K562 (cell line): ENCODE measurements around the gene HEG1. TPM values are rescaled to one million over a fixed set of nuclear protein-coding genes. Genes with fewer than 3 reads are reported as not detected.

Source experiments
- ATAC-seq: fragments of 200-7000 bp; cut with Tn5 transposase; 3 replicates; pipeline ENCODE4 v1.9.1; 2020; ENCODE audit warnings: moderate library complexity
- BruUV-seq: library from RNA; stranded (reverse); fragments of 400-500 nt; replicated peaks from 2 replicates; lab custom pipeline; 2021; lab: Mats Ljungman, UMichigan
- CTCF ChIA-PET: fragments of 300-600 bp; formaldehyde crosslinking; extraction: SDS; loops from one replicate; lab custom pipeline; 2021; ENCODE audit warnings: low intra/inter-chr PET ratio; lab: Yijun Ruan, JAX
- POLR2A ChIA-PET: fragments of 300-600, 350-650 bp; sonication (Branson Sonifier 250); formaldehyde crosslinking; extraction: SDS; loops from one replicate; lab custom pipeline; 2021; ENCODE audit warnings: antibody characterized with exemption, inconsistent platforms; lab: Yijun Ruan, JAX
- DNase-seq, 4 experiments: peaks; one replicate each; pipeline versions ENCODE4 v3.0.0 to v3.0.0-alpha.2; 2011 to 2018; ENCODE audit warnings: low spot score in 3 of 4, mixed read lengths in 3 of 4; ENCODE audit errors: extremely low read depth in 1 of 4
- FAIRE-seq: peaks from 2 replicates; lab custom pipeline; 2011; peaks lifted over from hg19 to GRCh38; lab: Jason Lieb, UNC
- H2AFZ ChIP-seq: 2 replicates; pipeline ENCODE4 v1.6.0; 2011; ENCODE audit warnings: low read depth, low read length, control low read depth, inconsistent platforms
- H3K27ac ChIP-seq: fragments of 200-600 bp; 3 replicates; pipeline ENCODE4 v1.8.0; 2011; ENCODE audit warnings: low read depth, mild to moderate bottlenecking, control low read depth, inconsistent platforms, low read length, moderate library complexity, mixed read lengths; ENCODE audit errors: extremely low read depth
- H3K27me3 ChIP-seq, 2 experiments: fragments of 300-600 bp in 1 of 2; 2 replicates in 1 of 2; 3 replicates in 1 of 2; pipeline versions ENCODE4 v1.6.0 to v1.8.0; 2011; ENCODE audit warnings: inconsistent platforms in 2 of 2, low read length in 2 of 2, mild to moderate bottlenecking in 1 of 2, mixed read lengths in 1 of 2, moderate library complexity in 1 of 2; ENCODE audit not compliant: control insufficient read depth in 2 of 2, insufficient read depth in 2 of 2
- H3K36me3 ChIP-seq: fragments of 300-600 bp; 3 replicates; pipeline ENCODE4 v1.8.0; 2011; ENCODE audit warnings: mild to moderate bottlenecking, low read length, inconsistent platforms; ENCODE audit not compliant: control insufficient read depth, insufficient read depth
- H3K4me1 ChIP-seq, 2 experiments: fragments of 200-600 bp in 1 of 2; replicated peaks in 1 of 2; 2 replicates in 1 of 2; 3 replicates in 1 of 2; pipeline versions ENCODE4 v1.5.1 to v1.8.0; 2011; ENCODE audit warnings: inconsistent platforms in 2 of 2, low read length in 2 of 2, mild to moderate bottlenecking in 1 of 2, mixed read lengths in 1 of 2, moderate library complexity in 1 of 2; ENCODE audit not compliant: control insufficient read depth in 2 of 2, insufficient read depth in 2 of 2
- H3K4me2 ChIP-seq: 2 replicates; pipeline ENCODE4 v1.6.1; 2011; ENCODE audit warnings: low read length, control low read depth, inconsistent platforms, mixed read lengths; ENCODE audit not compliant: insufficient read depth
- H3K4me3 ChIP-seq: fragments of 200-600 bp; sonication (generic), shearing (Covaris generic); 2 replicates; pipeline ENCODE4 v1.5.1; 2016; ENCODE audit warnings: control low read depth, inconsistent platforms
- H3K79me2 ChIP-seq: fragments of 200-600 bp; 3 replicates; pipeline ENCODE4 v1.8.0; 2011; ENCODE audit warnings: low read length, inconsistent platforms; ENCODE audit not compliant: control insufficient read depth, insufficient read depth
- H3K9ac ChIP-seq, 2 experiments: 2 replicates each; pipeline versions ENCODE4 v1.6.0 to v1.6.1; 2011; ENCODE audit warnings: low read depth in 2 of 2, low read length in 2 of 2, control low read depth in 1 of 2, inconsistent platforms in 1 of 2, mild to moderate bottlenecking in 1 of 2, mixed read lengths in 1 of 2; ENCODE audit not compliant: insufficient read depth in 1 of 2
- H3K9me1 ChIP-seq: one replicate; pipeline ENCODE4 v1.6.0; 2011; ENCODE audit warnings: inconsistent platforms, mild to moderate bottlenecking, low read length, moderate library complexity; ENCODE audit not compliant: control insufficient read depth, insufficient read depth
- H3K9me3 ChIP-seq: replicated peaks from 2 replicates; pipeline ENCODE4 v1.5.1; 2011; ENCODE audit warnings: low read depth, low read length, inconsistent platforms; ENCODE audit not compliant: control insufficient read depth, insufficient read depth
- H4K20me1 ChIP-seq: replicated peaks from 2 replicates; pipeline ENCODE4 v1.6.1; 2011; ENCODE audit warnings: low read length, inconsistent platforms, mixed read lengths; ENCODE audit not compliant: control insufficient read depth, insufficient read depth
- DNMT1 ChIP-seq: fragments of 450-650 bp; IDR thresholded peaks from 2 replicates; pipeline ENCODE4 v1.6.1; 2016; ENCODE audit warnings: antibody characterized with exemption, mild to moderate bottlenecking
- NCOA4 ChIP-seq: fragments of 450-650 bp; IDR thresholded peaks from 2 replicates; pipeline ENCODE4 v1.6.1; 2018; ENCODE audit warnings: mild to moderate bottlenecking; ENCODE audit not compliant: partially characterized antibody
- NFE2L1 ChIP-seq: fragments of 450-650 bp; IDR thresholded peaks from 2 replicates; pipeline ENCODE4 v1.6.1; 2016; ENCODE audit warnings: missing genetic modification characterization, low read depth, mild to moderate bottlenecking, missing compliant biosample characterization, moderate library complexity, borderline replicate concordance
- SAFB2 ChIP-seq: fragments of 200-400 bp; formaldehyde crosslinking; IDR thresholded peaks from 2 replicates; pipeline ENCODE4 v1.6.1; 2018; ENCODE audit warnings: borderline replicate concordance, low read length, low read depth, moderate library complexity; ENCODE audit not compliant: severe bottlenecking
- SNIP1 ChIP-seq: fragments of 450-650 bp; IDR thresholded peaks from 2 replicates; pipeline ENCODE4 v1.7.1; 2017; ENCODE audit warnings: low read depth, mild to moderate bottlenecking
- ZNF583 ChIP-seq: fragments of 250-450 bp; sonication (Bioruptor Pico); IDR thresholded peaks from 2 replicates; pipeline ENCODE4 v1.4.0; 2020
- in situ Hi-C: fragments of 300-500 bp; cut with MboI; formaldehyde crosslinking; loops from 4 replicates; pipeline ENCODE4 v1.15.0; 2018; ENCODE audit warnings: inconsistent platforms, mixed read lengths
- intact Hi-C: fragments of 100-400 bp; cut with micrococcal nuclease; formaldehyde crosslinking; loops from 2 replicates; pipeline ENCODE4 v1.14.2; 2022
- polyA plus RNA-seq, 8 experiments: library from polyadenylated mRNA; depleted of rRNA in 4 of 8; stranded (reverse) in 5 of 8; unstranded in 3 of 8; fragments of >200 nt; fragmentation: Nextera tagmentation in 2 of 8; fragmentation: Illumina TruSeq in 1 of 8; extraction: Ambion mirVana in 2 of 8; extraction: Trizol in 1 of 8; gene quantifications; 2 replicates each; pipeline versions ENCODE4 v1.2.1 to v1.2.3, GENCODE V29; 2011 to 2014; ENCODE audit warnings: inconsistent platforms in 1 of 8, missing spikeins in 1 of 8
- total RNA-seq, 7 experiments: library from RNA; depleted of rRNA in 6 of 7; stranded (reverse); fragments of >200 nt in 6 of 7; fragmentation: Illumina TruSeq in 2 of 7; extraction: Trizol in 2 of 7; gene quantifications; 2 replicates each; pipeline versions ENCODE4 v1.2.1 to v1.2.3, GENCODE V29; 2011 to 2021; ENCODE audit warnings: low replicate concordance in 1 of 7
- TF ChIP-seq, protein P1 (sequence below): sonication (generic); formaldehyde crosslinking; IDR thresholded peaks from 2 replicates; pipeline ENCODE4 v1.8.0; 2022; ENCODE audit warnings: mild to moderate bottlenecking, missing genetic modification reagents
- TF ChIP-seq, protein P2 (sequence below): fragments of 250-450 bp; sonication (Bioruptor Pico); IDR thresholded peaks from 2 replicates; pipeline ENCODE4 v1.8.0; 2021; ENCODE audit warnings: borderline replicate concordance, mild to moderate bottlenecking, moderate library complexity; ENCODE audit not compliant: poor library complexity, severe bottlenecking

The HEG1 gene
- total and polyA plus RNA-seq, 9 of the 15 experiments (the other 6 are each of a cell fraction or from before 2014, with no cell fraction given): 0.24 TPM; not detected in 8

DNA sequence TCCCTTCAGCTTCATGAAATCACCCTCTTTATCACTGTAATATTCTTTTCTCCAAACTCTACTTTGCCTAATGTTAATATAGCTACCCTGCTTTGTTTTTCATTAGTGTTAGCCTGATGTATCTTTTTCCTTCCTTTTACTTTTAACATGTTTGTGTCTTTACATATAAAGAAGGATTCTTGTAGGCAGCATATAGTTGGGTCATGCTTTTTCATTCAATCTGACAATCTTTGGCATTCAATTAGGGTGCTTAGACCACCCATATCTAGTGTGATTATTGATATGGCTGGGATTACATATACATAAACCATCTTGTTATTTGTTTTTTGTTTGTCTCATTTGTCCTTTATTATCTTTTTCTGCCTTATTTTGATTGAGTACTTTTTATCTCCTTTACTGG lies 34.9 kb upstream of the HEG1 start:
- Histone ChIP-seq H3K4me2 (no peak overlapping the region), H3K9me3 (no peaks in the 10 kb centered on the region), H4K20me1 (no peaks in the 10 kb centered on the region), H3K27ac (no peak overlapping the region), H3K27me3 (peaks cover 0 to 5% of the 10 kb centered on the region in 2 experiments; a peak in 1 of 5 replicates), H3K36me3 (no peaks in the 10 kb centered on the region), H3K4me3 (no peak overlapping the region), H3K9ac (no peak overlapping the region), H3K4me1 (no peaks in the 10 kb centered on the region), H3K9me1 (no peaks in the 10 kb centered on the region), H2AFZ (no peak overlapping the region), H3K79me2 (no peaks in the 10 kb centered on the region)
- FAIRE-seq (no peak), DNase-seq (no peak), ATAC-seq (no peak)
- ChIA-PET POLR2A (interaction anchor here (1.2 kb wide), 1 partner anchor 10 kb away, joined by 3 read pairs; no protein-coding TSS in a partner anchor), CTCF (no interaction called here)
- TF ChIP-seq SNIP1: no peak
- TF ChIP-seq, protein P1, sequence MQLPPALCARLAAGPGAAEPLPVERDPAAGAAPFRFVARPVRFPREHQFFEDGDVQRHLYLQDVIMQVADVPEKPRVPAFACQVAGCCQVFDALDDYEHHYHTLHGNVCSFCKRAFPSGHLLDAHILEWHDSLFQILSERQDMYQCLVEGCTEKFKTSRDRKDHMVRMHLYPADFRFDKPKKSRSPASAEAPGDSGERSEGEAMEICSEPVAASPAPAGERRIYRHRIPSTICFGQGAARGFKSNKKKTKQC (CRISPR knock-in tag): no peak
- TF ChIP-seq, protein P2, sequence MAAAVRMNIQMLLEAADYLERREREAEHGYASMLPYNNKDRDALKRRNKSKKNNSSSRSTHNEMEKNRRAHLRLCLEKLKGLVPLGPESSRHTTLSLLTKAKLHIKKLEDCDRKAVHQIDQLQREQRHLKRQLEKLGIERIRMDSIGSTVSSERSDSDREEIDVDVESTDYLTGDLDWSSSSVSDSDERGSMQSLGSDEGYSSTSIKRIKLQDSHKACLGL: no peak
- no peak for TF ChIP-seq NFE2L1 (tag)
- no peak for TF ChIP-seq NCOA4
- no peak for TF ChIP-seq ZNF583 (CRISPR knock-in tag)
- no peak for TF ChIP-seq SAFB2
- no peak for TF ChIP-seq DNMT1
- BruUV-seq: no TSS peak
- intact Hi-C loops: no loop called here
- in situ Hi-C loops: no loop called here
